Natural killer cell (primary cell): ENCODE data around the gene ADAM15. TPM values are rescaled to one million over a fixed set of nuclear protein-coding genes. Genes with fewer than 3 reads are reported as not detected.

Experiments
- ATAC-seq, 3 donors: fragments of 150-1000 bp in 2 of 3; fragments of 200-7000 bp in 1 of 3; cut with Tn5 transposase; 1 replicate in 1 of 3; 2 replicates in 2 of 3; pipeline ENCODE4 v1.10.0; 2021; ENCODE audit warnings: mild to moderate bottlenecking in 2 of 3, moderate library complexity in 2 of 3
- DNase-seq, 2 donors: peaks; one replicate each; pipeline versions ENCODE4 v3.0.0 to v3.0.0-alpha.2; 2013 to 2021; ENCODE audit warnings: mixed read lengths in 1 of 2
- H3K27ac ChIP-seq: one replicate; pipeline ENCODE4 v1.5.1; 2013; ENCODE audit warnings: mild to moderate bottlenecking, low read length
- H3K27me3 ChIP-seq: one replicate; pipeline ENCODE4 v1.6.1; 2013; ENCODE audit warnings: low read length; ENCODE audit not compliant: control insufficient read depth, insufficient read depth
- H3K36me3 ChIP-seq: one replicate; pipeline ENCODE4 v1.6.1; 2013; ENCODE audit warnings: low read length; ENCODE audit not compliant: control insufficient read depth, insufficient read depth
- H3K4me1 ChIP-seq: one replicate; pipeline ENCODE4 v1.6.1; 2013; ENCODE audit warnings: low read length; ENCODE audit not compliant: control insufficient read depth, insufficient read depth
- H3K4me3 ChIP-seq: one replicate; pipeline ENCODE4 v1.5.1; 2013; ENCODE audit warnings: low read length
- H3K9me3 ChIP-seq: one replicate; pipeline ENCODE4 v1.6.1; 2013; ENCODE audit warnings: low read length; ENCODE audit not compliant: control insufficient read depth, insufficient read depth
- H3K27ac Mint-ChIP-seq, 2 donors: one replicate each; pipeline ENCODE4 v1.8.0; 2022; ENCODE audit warnings: mild to moderate bottlenecking in 2 of 2, mixed read lengths in 2 of 2, moderate library complexity in 1 of 2
- H3K27me3 Mint-ChIP-seq, 2 donors: one replicate each; pipeline ENCODE4 v1.8.0; 2022; ENCODE audit warnings: low read depth in 2 of 2, mixed read lengths in 2 of 2
- H3K36me3 Mint-ChIP-seq: one replicate; pipeline ENCODE4 v1.8.0; 2022; ENCODE audit warnings: mixed read lengths
- H3K4me1 Mint-ChIP-seq, 2 donors: one replicate each; pipeline ENCODE4 v1.8.0; 2022; ENCODE audit warnings: mixed read lengths in 2 of 2
- H3K4me3 Mint-ChIP-seq: one replicate; pipeline ENCODE4 v1.8.0; 2022; ENCODE audit warnings: mild to moderate bottlenecking, moderate library complexity, mixed read lengths
- H3K9me3 Mint-ChIP-seq, 2 donors: one replicate each; pipeline ENCODE4 v1.8.0; 2022; ENCODE audit warnings: mixed read lengths in 2 of 2
- WGBS: methylation state at CpG from one replicate; pipeline ENCODE4 v1.1.7; 2013; ENCODE audit warnings: missing lambda C conversion rate; ENCODE audit not compliant: insufficient coverage; 5-methylcytosine and 5-hydroxymethylcytosine counted together
- intact Hi-C: fragments of 100-400 bp; cut with micrococcal nuclease; formaldehyde crosslinking; loops from one replicate; pipeline ENCODE4 v1.14.2; 2022
- total RNA-seq, 4 donors: library from RNA; stranded (reverse); fragments of 120-200 nt in 1 of 4; gene quantifications; one replicate each; pipeline versions ENCODE4 v1.2.3 to v1.2.4, GENCODE V29; 2013 to 2022
- TF ChIP-seq, protein P1 (sequence below): fragments of 200-600 bp; IDR thresholded peaks from one replicate; pipeline ENCODE4 v1.8.0; 2022; ENCODE audit warnings: antibody characterized with exemption

ADAM15 gene
- total RNA-seq, 3 donors from 2014 or later (not counting 1 experiment from before 2014, with no cell fraction given): 54.6 to 83.2 (median 64.7) TPM

DNA sequence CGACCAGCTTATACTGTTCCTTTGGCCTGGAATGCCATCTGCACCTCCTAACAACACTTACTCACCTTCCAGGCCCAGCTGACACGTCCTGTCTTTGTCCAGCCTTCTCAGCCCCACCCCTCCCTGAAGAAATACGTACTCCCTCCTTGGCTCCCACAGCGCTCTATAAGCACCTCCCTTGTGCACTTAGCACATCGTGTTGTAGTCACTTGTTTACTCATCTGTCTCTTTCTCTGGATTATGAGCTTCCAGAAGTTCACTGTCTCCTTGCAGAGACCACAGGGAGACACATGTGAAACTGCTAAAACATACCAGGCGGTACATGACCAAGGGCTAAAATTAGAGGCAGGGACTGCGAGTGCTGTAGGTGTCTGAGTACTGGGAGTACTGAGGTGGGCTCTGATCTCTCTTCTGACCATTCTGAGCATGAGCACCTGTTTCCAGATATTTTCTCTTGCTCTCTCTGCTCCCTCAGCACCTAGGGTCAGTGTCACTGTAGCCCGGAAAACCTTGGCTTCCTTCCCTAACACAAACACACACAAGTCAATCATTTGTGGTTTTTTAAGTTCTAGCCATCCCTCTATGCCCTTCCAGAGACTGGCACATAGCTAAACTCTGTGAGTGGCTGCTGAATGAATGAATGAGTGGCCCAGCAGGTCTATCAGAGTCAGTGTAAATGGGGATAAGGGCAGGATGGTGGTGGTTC is 12.4 kb upstream of the ADAM15 start:
- Histone ChIP-seq H3K27ac (no peak overlapping the region), H3K9me3 (no peaks in the 10 kb centered on the region), H3K27me3 (no peaks in the 10 kb centered on the region), H3K4me1 (no peaks in the 10 kb centered on the region), H3K4me3 (no peak overlapping the region), H3K36me3 (no peaks in the 10 kb centered on the region)
- intact Hi-C loops: no loop called here
- Mint-ChIP-seq H3K4me3 (no peak overlapping the region), H3K27me3 (peaks cover 7 to 12% of the 10 kb centered on the region in 2 donors), H3K4me1 (peaks cover 0 to 5% of the 10 kb centered on the region in 2 donors), H3K9me3 (no peaks in the 10 kb centered on the region), H3K27ac (no peak overlapping the region), H3K36me3 (no peaks in the 10 kb centered on the region)
- ATAC-seq: no peak
- DNase-seq: no peak
- 42% methylated on average over 8 of the region's 8 CpGs for WGBS
- TF ChIP-seq, protein P1, sequence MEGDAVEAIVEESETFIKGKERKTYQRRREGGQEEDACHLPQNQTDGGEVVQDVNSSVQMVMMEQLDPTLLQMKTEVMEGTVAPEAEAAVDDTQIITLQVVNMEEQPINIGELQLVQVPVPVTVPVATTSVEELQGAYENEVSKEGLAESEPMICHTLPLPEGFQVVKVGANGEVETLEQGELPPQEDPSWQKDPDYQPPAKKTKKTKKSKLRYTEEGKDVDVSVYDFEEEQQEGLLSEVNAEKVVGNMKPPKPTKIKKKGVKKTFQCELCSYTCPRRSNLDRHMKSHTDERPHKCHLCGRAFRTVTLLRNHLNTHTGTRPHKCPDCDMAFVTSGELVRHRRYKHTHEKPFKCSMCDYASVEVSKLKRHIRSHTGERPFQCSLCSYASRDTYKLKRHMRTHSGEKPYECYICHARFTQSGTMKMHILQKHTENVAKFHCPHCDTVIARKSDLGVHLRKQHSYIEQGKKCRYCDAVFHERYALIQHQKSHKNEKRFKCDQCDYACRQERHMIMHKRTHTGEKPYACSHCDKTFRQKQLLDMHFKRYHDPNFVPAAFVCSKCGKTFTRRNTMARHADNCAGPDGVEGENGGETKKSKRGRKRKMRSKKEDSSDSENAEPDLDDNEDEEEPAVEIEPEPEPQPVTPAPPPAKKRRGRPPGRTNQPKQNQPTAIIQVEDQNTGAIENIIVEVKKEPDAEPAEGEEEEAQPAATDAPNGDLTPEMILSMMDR: no peak

- H3K9me3 ChIP-seq: no peaks in the 10 kb centered on the region
- no peaks in the 10 kb centered on the region for H3K36me3 ChIP-seq
- ATAC-seq: no peak
- H3K4me1 Mint-ChIP-seq: peaks cover 0 to 5% of the 10 kb centered on the region in 2 donors
- H3K4me3 ChIP-seq: no peak overlapping the region
- no peak overlapping the region for H3K4me3 Mint-ChIP-seq
- no peak overlapping the region for H3K27ac Mint-ChIP-seq
- peaks cover 9 to 12% of the 10 kb centered on the region in 2 donors for H3K27me3 Mint-ChIP-seq
- H3K36me3 Mint-ChIP-seq: no peaks in the 10 kb centered on the region
- no peaks in the 10 kb centered on the region for H3K4me1 ChIP-seq
- intact Hi-C loops: no loop called here
- no peaks in the 10 kb centered on the region for H3K27me3 ChIP-seq
- WGBS: 77% methylated on average over 3 of the region's 4 CpGs
- H3K27ac ChIP-seq: no peak overlapping the region
- no peaks in the 10 kb centered on the region for H3K9me3 Mint-ChIP-seq
- TF ChIP-seq, protein P1: no peak
- no peak for DNase-seq
Observed at GRCh38 chr1:155039308-155039669, 11.8 kb upstream of the ADAM15 start.

GRCh38 chr1:155040358-155041093 is 10.6 kb upstream of the ADAM15 start:
- no peak overlapping the region for H3K4me3 ChIP-seq
- intact Hi-C loops: no loop called here
- Mint-ChIP-seq H3K27ac (no peak overlapping the region), H3K36me3 (no peaks in the 10 kb centered on the region), H3K4me1 (peaks cover 0 to 13% of the 10 kb centered on the region in 2 donors), H3K4me3 (no peak overlapping the region), H3K27me3 (peaks cover 9 to 12% of the 10 kb centered on the region in 2 donors), H3K9me3 (no peaks in the 10 kb centered on the region)
- 93% methylated on average over 14 of the region's 14 CpGs for WGBS
- TF ChIP-seq, protein P1: no peak
- ATAC-seq (no peak), DNase-seq (no peak)
- H3K36me3 ChIP-seq: no peaks in the 10 kb centered on the region
- H3K4me1 ChIP-seq: no peaks in the 10 kb centered on the region
- H3K27ac ChIP-seq: no peak overlapping the region
- H3K9me3 ChIP-seq: no peaks in the 10 kb centered on the region
- no peaks in the 10 kb centered on the region for H3K27me3 ChIP-seq
